Stimulated activated CD4-positive, alpha-beta T cell treated with anti-CD3 and anti-CD28 coated beads, Interleukin-15, amount 100 ng/mL, for 24 hours (primary cell): ENCODE data around the gene NTNG1.
A peak's percentile ranks its signal among the peaks of the same experiment; 100 is the strongest.

ENCODE experiments used
- DNase-seq: peaks from one replicate; pipeline ENCODE4 v3.0.0-alpha.2; 2020

The NTNG1 gene

GRCh38 chr1:107264561-107264960 is 123.7 kb downstream of the NTNG1 start:
- no peak for DNase-seq

GRCh38 chr1:107267489-107267888 is 126.7 kb downstream of the NTNG1 start:
- no peak for DNase-seq

GRCh38 chr1:107272321-107272720 is 131.5 kb downstream of the NTNG1 start:
- no peak for DNase-seq

GRCh38 chr1:107273515-107273914 is 132.7 kb downstream of the NTNG1 start:
- DNase-seq: no peak

- no peak for DNase-seq
Measured at GRCh38 chr1:107274227-107274626, 133.4 kb downstream of the NTNG1 start.

GRCh38 chr1:107276247-107276646 is 135.4 kb downstream of the NTNG1 start:
- DNase-seq: no peak

- DNase-seq: peak; percentile 5
Measured at GRCh38 chr1:107277022-107277421, 136.2 kb downstream of the NTNG1 start.

- no peak for DNase-seq
Measured at GRCh38 chr1:107286125-107286524, 145.3 kb downstream of the NTNG1 start.

GRCh38 chr1:107291987-107292386 is 151.1 kb downstream of the NTNG1 start:
- no peak for DNase-seq

- no peak for DNase-seq
Measured at GRCh38 chr1:107293901-107294613, 153.2 kb downstream of the NTNG1 start.

- no peak for DNase-seq
Measured at GRCh38 chr1:107294686-107295085, 153.8 kb downstream of the NTNG1 start.

- DNase-seq: no peak
Measured at GRCh38 chr1:107297681-107298080, 156.8 kb downstream of the NTNG1 start.

- no peak for DNase-seq
Measured at GRCh38 chr1:107298526-107298925, 157.7 kb downstream of the NTNG1 start.

- no peak for DNase-seq
Measured at GRCh38 chr1:107299521-107299920, 158.7 kb downstream of the NTNG1 start.

GRCh38 chr1:107309962-107310361 is 169.1 kb downstream of the NTNG1 start:
- no peak for DNase-seq

- no peak for DNase-seq
Measured at GRCh38 chr1:107315652-107316051, 174.8 kb downstream of the NTNG1 start.

- no peak for DNase-seq
Measured at GRCh38 chr1:107318932-107319331, 178.1 kb downstream of the NTNG1 start.

GRCh38 chr1:107323784-107324183 is 182.9 kb downstream of the NTNG1 start:
- no peak for DNase-seq

- no peak for DNase-seq
Measured at GRCh38 chr1:107326824-107327445, 186.1 kb downstream of the NTNG1 start.

- DNase-seq: no peak
Measured at GRCh38 chr1:107327446-107327845, 186.6 kb downstream of the NTNG1 start.

GRCh38 chr1:107328087-107328486 is 187.2 kb downstream of the NTNG1 start:
- no peak for DNase-seq

- no peak for DNase-seq
Measured at GRCh38 chr1:107339775-107340174, 198.9 kb downstream of the NTNG1 start.

GRCh38 chr1:107342316-107342715 is 201.5 kb downstream of the NTNG1 start:
- DNase-seq: no peak

GRCh38 chr1:107342768-107343167 is 201.9 kb downstream of the NTNG1 start:
- no peak for DNase-seq

GRCh38 chr1:107343601-107344000 is 202.8 kb downstream of the NTNG1 start:
- DNase-seq: no peak
